Stimulated activated effector memory CD8-positive, alpha-beta T cell treated with anti-CD3 and anti-CD28 coated beads, Interleukin-12 subunit alpha, Interleukin-12 subunit beta, amount 100 ng/mL, for 72 hours (primary cell): ENCODE measurements around the gene IL22RA2.
A peak's percentile ranks its signal among the peaks of the same experiment; 100 is the strongest.

Experiments
- ATAC-seq: fragments of 150-1000 bp; cut with Tn5 transposase; 2 replicates; pipeline ENCODE4 v1.10.0; 2021
- DNase-seq, 2 donors: peaks; one replicate each; pipeline ENCODE4 v3.0.0; 2021 to 2022; ENCODE audit warnings: low spot score in 2 of 2
- H3K27ac Mint-ChIP-seq: one replicate; pipeline ENCODE4 v1.8.0; 2022; ENCODE audit warnings: mild to moderate bottlenecking, mixed read lengths
- H3K36me3 Mint-ChIP-seq: one replicate; pipeline ENCODE4 v1.8.0; 2022; ENCODE audit warnings: mild to moderate bottlenecking, mixed read lengths
- H3K4me1 Mint-ChIP-seq: one replicate; pipeline ENCODE4 v1.8.0; 2022; ENCODE audit warnings: mixed read lengths
- H3K4me3 Mint-ChIP-seq: one replicate; pipeline ENCODE4 v1.8.0; 2022; ENCODE audit warnings: mild to moderate bottlenecking, mixed read lengths
- H3K9me3 Mint-ChIP-seq: one replicate; pipeline ENCODE4 v1.8.0; 2022; ENCODE audit warnings: mixed read lengths

The IL22RA2 gene

DNA sequence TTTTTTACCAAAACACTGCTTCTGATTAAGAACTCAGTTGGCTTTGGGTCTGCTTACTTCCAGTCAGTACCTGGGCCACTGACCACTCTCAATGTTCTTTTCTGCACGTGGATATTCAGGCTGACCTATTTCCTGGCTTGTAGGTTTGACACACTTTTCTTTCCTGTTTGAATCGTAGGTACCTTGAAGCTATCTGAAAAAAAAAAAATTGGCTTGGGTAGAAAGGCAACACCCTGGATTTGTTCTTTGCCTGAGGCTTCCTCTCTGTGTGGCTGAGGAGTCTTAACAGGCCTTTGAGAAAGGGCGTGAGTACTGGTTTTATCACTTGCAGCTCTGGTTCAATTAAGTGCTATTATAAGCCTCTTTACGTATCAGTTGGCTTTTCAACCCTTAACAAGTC lies 68.1 kb downstream of the IL22RA2 start:
- H3K36me3 Mint-ChIP-seq = peaks cover 17% of the 10 kb centered on the region
- H3K9me3 Mint-ChIP-seq = no peaks in the 10 kb centered on the region
- ATAC-seq = no peak
- H3K27ac Mint-ChIP-seq = no peak overlapping the region
- DNase-seq = no peak
- no peak overlapping the region for H3K4me3 Mint-ChIP-seq
- peaks cover 52% of the 10 kb centered on the region for H3K4me1 Mint-ChIP-seq

DNA sequence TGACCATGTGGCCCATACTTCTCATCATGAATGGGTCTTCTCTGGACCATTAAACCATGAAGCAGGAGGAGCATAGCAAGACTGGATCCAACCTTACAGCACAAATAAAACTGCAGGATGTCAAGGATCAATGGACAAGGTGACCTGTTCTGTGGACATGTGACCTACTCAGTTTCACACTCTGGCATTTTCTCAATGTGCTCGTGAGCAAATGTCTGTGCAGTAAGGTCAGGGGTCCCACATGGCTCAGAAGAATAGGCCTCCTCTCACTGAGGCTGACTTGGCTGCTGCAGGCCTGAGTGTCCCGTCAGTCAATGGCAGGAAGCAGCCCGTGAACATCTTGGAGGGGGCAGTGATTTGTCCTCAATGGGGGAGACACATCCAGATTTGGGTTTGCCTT lies 68.5 kb downstream of the IL22RA2 start:
- H3K27ac Mint-ChIP-seq = no peak overlapping the region
- H3K4me1 Mint-ChIP-seq = peaks cover 52% of the 10 kb centered on the region
- H3K9me3 Mint-ChIP-seq = no peaks in the 10 kb centered on the region
- peaks cover 17% of the 10 kb centered on the region for H3K36me3 Mint-ChIP-seq
- no peak for DNase-seq
- ATAC-seq = no peak
- H3K4me3 Mint-ChIP-seq = no peak overlapping the region

DNA sequence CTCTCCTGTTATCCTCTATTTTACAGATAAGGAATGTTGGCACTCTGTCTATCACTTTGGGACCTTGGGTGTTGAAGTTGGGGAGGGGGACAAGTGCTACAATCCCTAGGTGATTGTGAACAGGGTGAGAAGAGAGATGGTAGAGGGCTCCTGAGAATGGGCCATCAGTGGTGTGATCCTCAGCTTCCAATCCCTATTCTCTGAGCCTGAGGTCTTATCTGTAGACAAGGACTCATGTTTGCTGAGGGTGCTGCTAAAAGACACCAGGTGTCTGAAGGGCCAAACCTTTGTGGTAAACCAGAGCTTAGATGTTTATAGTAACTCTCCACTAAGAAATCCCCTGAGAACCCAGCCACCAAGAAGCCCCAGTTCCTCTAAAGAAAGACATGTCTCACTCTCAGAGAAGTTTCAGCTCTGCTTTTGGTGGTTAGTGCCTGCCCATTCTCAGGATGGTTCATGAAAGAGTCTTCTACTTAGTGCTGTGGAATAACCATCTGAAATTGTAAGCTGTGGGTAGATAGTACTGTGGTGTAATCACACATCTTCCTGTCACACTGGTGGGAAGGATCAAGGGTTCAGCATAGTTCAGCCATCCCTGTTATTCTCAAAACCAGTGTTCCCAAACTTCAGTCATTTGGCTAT lies 70.5 kb downstream of the IL22RA2 start:
- H3K27ac Mint-ChIP-seq = peak overlapping the region; percentile 86

DNA sequence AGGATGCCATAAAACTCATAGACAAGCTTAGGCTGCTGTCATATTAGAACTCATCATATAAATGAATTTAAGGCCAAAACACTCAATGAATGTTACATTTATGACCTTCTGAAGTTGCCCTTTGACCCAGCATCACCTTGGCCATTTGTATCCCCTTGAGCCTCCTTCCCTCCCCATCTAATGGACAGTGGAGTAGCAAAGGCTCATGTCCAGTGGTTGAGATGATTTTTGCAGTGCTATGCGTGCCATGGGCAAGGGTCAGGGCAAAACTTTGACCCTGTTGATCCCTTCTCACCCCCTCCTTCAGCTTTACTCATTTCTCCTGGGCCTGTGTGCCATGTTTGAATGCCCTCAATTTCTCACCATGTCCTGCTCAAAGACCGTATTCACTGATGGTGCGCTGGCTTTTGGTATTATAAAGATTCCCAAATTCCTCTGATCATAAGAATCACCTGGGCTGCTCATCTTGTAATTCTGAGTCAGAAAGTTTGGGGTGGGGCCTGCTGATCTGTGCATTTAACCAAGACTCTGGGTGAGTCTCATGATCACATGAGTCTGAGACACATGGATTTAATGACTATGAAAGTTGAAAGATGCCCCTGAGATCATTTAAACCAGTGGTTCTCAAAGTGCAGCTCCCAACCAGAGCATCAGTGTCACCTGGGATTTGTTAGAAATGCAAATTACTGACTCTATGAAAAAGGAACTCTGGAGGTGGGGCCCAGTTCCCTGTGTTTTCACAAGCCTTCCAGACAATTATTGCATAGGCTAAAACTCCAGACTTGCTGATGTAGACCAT lies 71.2 kb downstream of the IL22RA2 start:
- Mint-ChIP-seq H3K4me1 (peaks cover 45% of the 10 kb centered on the region), H3K4me3 (peak overlapping the region; percentile 37), H3K36me3 (peaks cover 17% of the 10 kb centered on the region), H3K27ac (peak overlapping the region; percentile 86), H3K9me3 (no peaks in the 10 kb centered on the region)
- ATAC-seq = peak; percentile 60
- DNase-seq = no peak

More for the DNA sequence above, 70.5 kb downstream of the IL22RA2 start:
- Mint-ChIP-seq H3K9me3 (no peaks in the 10 kb centered on the region), H3K4me1 (peaks cover 51% of the 10 kb centered on the region), H3K36me3 (peaks cover 17% of the 10 kb centered on the region), H3K4me3 (peak overlapping the region; percentile 37)
- peak; percentile 97 for ATAC-seq
- peak; percentile 14 to 65 for DNase-seq

DNA sequence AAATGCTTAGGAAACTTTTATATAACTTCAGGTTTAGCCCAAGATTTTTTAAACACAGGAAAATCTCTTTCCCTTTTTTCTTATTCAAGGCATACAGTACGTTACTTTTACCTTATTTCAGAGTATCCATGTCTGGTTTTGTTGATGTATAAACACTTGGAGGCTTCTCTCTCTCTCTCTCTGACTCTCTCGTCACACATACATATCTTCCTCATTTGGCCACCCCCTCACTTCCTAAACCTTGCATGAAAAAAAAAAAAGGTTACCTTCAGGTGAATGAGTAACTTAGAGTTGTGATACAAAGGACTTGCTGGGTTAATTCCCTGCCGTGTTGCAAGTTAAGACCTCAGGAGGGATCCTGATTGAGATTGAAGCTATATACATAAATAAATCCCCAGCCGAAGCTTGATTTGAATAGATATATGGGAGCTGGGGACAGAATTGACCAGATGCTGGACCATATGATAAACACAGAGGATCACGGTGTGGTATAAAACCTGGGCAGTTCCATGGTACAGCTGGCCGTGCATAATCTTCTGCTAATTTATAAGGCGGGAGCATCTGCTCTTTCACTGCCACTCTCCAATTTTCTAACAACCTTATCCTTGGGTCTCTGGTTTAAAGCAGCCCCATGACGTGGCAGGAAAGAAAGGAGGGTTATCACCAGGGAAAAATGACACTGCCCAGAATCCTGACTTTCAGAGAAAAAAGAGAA lies 73.6 kb downstream of the IL22RA2 start:
- Mint-ChIP-seq H3K9me3 (no peaks in the 10 kb centered on the region), H3K36me3 (peaks cover 10% of the 10 kb centered on the region), H3K4me3 (no peak overlapping the region), H3K27ac (no peak overlapping the region), H3K4me1 (peaks cover 44% of the 10 kb centered on the region)
- DNase-seq = no peak
- peak; percentile 22 for ATAC-seq

DNA sequence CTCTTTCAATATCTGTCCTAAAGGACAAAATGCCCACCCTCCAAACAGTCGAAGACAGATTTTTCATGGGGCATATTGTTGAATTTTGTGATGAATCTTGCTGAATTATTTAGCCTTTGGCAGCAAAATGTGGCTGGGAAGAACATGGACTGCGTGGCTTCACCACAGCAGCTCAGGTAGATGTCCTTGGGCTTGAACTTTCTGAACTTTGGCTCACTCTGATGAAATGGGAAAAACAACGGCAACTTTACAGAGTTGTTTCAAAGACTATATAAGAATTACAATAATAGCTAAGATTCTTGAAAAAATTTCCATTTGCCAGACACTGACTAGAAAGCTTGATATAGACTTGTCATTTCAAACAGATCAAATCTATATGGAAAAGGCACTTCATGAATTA lies 75.9 kb downstream of the IL22RA2 start:
- Mint-ChIP-seq H3K27ac (no peak overlapping the region), H3K4me1 (peaks cover 46% of the 10 kb centered on the region), H3K36me3 (peaks cover 5% of the 10 kb centered on the region), H3K9me3 (no peaks in the 10 kb centered on the region), H3K4me3 (no peak overlapping the region)
- ATAC-seq (no peak), DNase-seq (no peak)

DNA sequence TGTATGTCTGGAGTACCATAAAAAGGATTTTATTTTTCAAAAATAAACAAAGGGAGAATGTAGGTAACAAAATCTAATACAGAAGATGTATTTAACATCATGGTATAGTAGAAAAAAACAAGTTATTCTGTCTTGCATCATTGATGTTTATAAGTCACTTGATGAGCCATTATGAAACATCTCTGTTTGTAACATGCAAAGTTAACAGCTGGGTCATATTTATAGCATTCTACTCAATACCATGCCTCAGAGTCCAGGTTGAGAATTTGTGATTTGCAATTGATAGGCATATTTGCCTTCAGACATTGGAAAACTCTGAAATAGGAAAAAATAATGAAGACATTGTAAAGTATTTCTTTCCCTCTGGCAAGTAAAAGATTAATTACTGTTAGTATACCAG lies 76.4 kb downstream of the IL22RA2 start:
- ATAC-seq (no peak), DNase-seq (no peak)
- H3K27ac Mint-ChIP-seq = peak overlapping the region; percentile 40
- H3K9me3 Mint-ChIP-seq = no peaks in the 10 kb centered on the region
- H3K36me3 Mint-ChIP-seq = peaks cover under 1% of the 10 kb centered on the region
- H3K4me3 Mint-ChIP-seq = no peak overlapping the region
- H3K4me1 Mint-ChIP-seq = peaks cover 41% of the 10 kb centered on the region

DNA sequence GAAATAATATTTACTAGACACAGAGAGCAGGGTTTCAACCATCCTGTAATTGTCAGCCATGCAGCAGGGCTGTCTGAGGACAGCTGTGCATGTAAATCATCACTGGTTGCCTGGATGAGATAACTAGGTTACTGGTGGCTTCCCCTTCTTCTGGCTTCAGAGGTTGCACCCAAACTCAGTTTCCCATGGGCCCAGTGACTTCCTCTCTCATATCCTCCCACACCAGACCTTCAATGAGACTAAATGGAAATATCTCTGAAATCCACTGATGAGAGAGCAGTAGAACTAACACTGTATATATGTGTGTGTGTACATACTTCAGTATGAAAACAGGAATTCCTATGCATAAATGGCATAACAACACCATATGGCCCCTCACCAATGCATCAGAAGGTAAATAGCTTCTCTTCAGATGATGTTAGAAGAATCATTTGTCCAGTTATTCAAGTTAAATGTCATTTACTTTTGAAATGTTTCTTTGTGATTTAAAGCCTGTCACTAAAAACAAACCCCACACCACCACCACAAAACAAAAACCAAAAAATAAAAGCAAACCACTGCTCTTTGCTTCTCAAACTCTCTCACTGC lies 77.7 kb downstream of the IL22RA2 start:
- H3K4me1 Mint-ChIP-seq = peaks cover 40% of the 10 kb centered on the region
- no peak for DNase-seq

DNA sequence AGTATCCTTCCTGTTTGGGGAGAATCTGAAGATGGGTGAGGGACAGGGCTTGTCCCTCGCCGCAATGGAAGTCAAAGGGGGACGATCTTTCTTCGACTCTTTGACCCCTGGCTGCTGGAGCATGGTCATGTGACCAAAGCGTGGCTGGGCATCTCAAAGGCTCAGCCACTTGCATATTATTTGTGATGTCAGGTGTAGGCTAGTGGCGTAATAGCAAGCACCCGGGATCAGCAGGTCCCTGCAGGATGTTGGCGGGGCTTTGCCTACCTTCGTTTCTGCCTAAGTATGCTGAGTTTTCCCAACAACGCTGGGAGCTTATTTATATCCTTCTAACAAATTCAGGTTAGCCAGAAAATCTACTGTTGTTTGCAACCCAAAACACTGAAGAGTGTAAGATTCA lies 78.4 kb downstream of the IL22RA2 start:
- peaks cover 40% of the 10 kb centered on the region for H3K4me1 Mint-ChIP-seq
- no peaks in the 10 kb centered on the region for H3K9me3 Mint-ChIP-seq
- ATAC-seq = no peak
- no peaks in the 10 kb centered on the region for H3K36me3 Mint-ChIP-seq
- H3K4me3 Mint-ChIP-seq = peak overlapping the region; percentile 45
- no peak for DNase-seq
- no peak overlapping the region for H3K27ac Mint-ChIP-seq

More for the DNA sequence above, 77.7 kb downstream of the IL22RA2 start:
- peak overlapping the region; percentile 45 for H3K4me3 Mint-ChIP-seq
- no peaks in the 10 kb centered on the region for H3K9me3 Mint-ChIP-seq
- no peaks in the 10 kb centered on the region for H3K36me3 Mint-ChIP-seq
- peak; percentile 58 for ATAC-seq
- peak overlapping the region; percentile 40 for H3K27ac Mint-ChIP-seq

DNA sequence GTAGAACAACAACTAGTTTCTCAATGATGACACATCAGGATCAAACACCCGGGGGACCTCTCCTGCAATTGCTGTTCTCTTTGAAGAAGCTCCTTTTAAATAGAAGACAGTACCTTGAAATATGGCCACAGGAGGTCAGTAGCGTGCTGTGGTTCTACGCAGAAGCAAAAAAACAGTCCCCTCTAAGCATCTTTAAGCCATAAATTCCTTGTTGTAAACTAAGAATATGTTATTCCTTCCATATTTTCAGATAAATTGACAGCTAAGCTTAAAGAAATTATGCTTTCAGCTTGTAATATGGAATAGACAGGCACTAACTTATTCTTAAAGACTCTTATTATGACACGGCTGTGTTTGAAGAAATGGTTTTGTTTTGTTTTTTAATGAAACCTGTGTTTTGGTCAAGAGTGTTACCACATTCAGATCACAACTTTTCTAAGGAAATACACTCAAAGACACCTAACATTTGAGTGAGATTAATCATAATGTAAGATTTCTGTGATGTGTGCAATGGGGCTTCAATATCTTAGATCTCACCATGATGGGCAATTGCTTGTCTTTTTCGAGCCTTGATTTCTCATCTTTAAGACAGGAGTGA lies 78.9 kb downstream of the IL22RA2 start:
- Mint-ChIP-seq H3K27ac (no peak overlapping the region), H3K4me3 (peak overlapping the region; percentile 45), H3K36me3 (no peaks in the 10 kb centered on the region), H3K4me1 (peaks cover 40% of the 10 kb centered on the region), H3K9me3 (no peaks in the 10 kb centered on the region)
- DNase-seq = peak in 1 of 2 donors; percentile 69
- ATAC-seq = peak; percentile 74
